ENCODE measurements around the gene SLC16A12. TPM values are rescaled to one million over a fixed set of nuclear protein-coding genes. Genes with fewer than 3 reads are reported as not detected.
A peak's percentile ranks its signal among the peaks of the same experiment; 100 is the strongest.

SLC16A12 gene
- total RNA-seq, 1 donor from 2014 or later: 2.6 TPM

GRCh38 chr10:89554433-89554832, 19.0 kb upstream of the SLC16A12 start:
- peak overlapping the region; percentile 33 for H3K27ac Mint-ChIP-seq (ENCODE audit: unreplicated experiment)
- peaks cover 40% of the 10 kb centered on the region for H3K4me1 Mint-ChIP-seq (ENCODE audit: low read depth)
- H3K27me3 Mint-ChIP-seq (ENCODE audit: low read depth): no peaks in the 10 kb centered on the region
- H3K9me3 Mint-ChIP-seq (ENCODE audit: low read depth): no peaks in the 10 kb centered on the region
- TF ChIP-seq, protein P1, sequence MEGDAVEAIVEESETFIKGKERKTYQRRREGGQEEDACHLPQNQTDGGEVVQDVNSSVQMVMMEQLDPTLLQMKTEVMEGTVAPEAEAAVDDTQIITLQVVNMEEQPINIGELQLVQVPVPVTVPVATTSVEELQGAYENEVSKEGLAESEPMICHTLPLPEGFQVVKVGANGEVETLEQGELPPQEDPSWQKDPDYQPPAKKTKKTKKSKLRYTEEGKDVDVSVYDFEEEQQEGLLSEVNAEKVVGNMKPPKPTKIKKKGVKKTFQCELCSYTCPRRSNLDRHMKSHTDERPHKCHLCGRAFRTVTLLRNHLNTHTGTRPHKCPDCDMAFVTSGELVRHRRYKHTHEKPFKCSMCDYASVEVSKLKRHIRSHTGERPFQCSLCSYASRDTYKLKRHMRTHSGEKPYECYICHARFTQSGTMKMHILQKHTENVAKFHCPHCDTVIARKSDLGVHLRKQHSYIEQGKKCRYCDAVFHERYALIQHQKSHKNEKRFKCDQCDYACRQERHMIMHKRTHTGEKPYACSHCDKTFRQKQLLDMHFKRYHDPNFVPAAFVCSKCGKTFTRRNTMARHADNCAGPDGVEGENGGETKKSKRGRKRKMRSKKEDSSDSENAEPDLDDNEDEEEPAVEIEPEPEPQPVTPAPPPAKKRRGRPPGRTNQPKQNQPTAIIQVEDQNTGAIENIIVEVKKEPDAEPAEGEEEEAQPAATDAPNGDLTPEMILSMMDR (IDR thresholded peaks at IDR 0.05): no peak
- no peak for DNase-seq (ENCODE audit: low spot score)
- no peaks in the 10 kb centered on the region for H3K36me3 Mint-ChIP-seq (ENCODE audit: low read depth)
- no peak overlapping the region for H3K4me3 Mint-ChIP-seq (ENCODE audit: unreplicated experiment)

- peaks cover 40% of the 10 kb centered on the region for H3K4me1 Mint-ChIP-seq (ENCODE audit: low read depth)
- no peaks in the 10 kb centered on the region for H3K36me3 Mint-ChIP-seq (ENCODE audit: low read depth)
- H3K9me3 Mint-ChIP-seq (ENCODE audit: low read depth): no peaks in the 10 kb centered on the region
- no peak overlapping the region for H3K4me3 Mint-ChIP-seq (ENCODE audit: unreplicated experiment)
- no peak for DNase-seq (ENCODE audit: low spot score)
- TF ChIP-seq, protein P1 (IDR thresholded peaks at IDR 0.05): no peak
- H3K27ac Mint-ChIP-seq (ENCODE audit: unreplicated experiment): peak overlapping the region; percentile 83
- H3K27me3 Mint-ChIP-seq (ENCODE audit: low read depth): no peaks in the 10 kb centered on the region
Measured at GRCh38 chr10:89553064-89553734, 17.8 kb upstream of the SLC16A12 start.

DNA sequence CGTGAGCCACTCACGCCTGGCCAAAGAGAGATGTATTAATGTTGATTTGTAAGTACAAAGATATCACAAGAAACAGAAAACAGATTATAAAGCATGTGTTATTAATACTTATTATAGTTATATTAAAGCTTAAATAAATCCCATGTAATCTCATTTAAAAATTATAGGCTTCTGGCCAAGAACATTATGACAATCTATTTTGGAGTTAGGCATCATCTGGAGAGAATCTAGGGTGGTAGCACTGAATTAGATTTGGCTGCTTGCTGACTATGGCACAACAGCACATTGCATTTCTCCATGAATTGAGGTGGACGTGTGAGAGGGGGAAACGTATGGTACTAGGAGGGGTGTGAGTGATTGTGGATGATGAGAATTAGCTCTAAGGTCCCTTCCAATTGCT, 16.8 kb upstream of the SLC16A12 start:
- Mint-ChIP-seq H3K4me1 (ENCODE audit: low read depth) (peaks cover 40% of the 10 kb centered on the region), H3K9me3 (ENCODE audit: low read depth) (no peaks in the 10 kb centered on the region), H3K4me3 (ENCODE audit: unreplicated experiment) (no peak overlapping the region), H3K36me3 (ENCODE audit: low read depth) (no peaks in the 10 kb centered on the region), H3K27me3 (ENCODE audit: low read depth) (no peaks in the 10 kb centered on the region), H3K27ac (ENCODE audit: unreplicated experiment) (no peak overlapping the region)
- no peak for DNase-seq (ENCODE audit: low spot score)
- TF ChIP-seq, protein P1 (IDR thresholded peaks at IDR 0.05): no peak

DNA sequence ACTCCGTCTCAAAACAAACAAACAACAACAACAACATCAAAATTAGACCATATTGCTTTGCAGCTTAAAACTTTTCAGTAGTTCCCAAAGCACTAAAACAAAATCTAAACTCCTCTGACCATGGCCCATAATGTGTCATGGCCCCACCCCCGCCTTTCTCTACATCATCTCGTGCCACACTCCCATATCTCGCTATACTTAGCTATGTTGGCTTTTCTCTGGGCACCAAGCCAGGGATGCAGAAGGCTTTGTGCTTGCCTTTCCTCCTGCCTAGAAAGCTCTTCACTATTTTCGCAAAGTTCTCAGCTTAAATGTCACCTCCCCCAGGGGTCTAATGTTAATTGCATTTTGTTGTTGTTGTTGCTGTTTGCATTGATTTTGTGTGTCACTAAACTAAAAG, 15.1 kb upstream of the SLC16A12 start:
- Mint-ChIP-seq H3K27me3 (ENCODE audit: low read depth) (no peaks in the 10 kb centered on the region), H3K27ac (ENCODE audit: unreplicated experiment) (no peak overlapping the region), H3K4me1 (ENCODE audit: low read depth) (peaks cover 36% of the 10 kb centered on the region), H3K36me3 (ENCODE audit: low read depth) (no peaks in the 10 kb centered on the region), H3K4me3 (ENCODE audit: unreplicated experiment) (no peak overlapping the region), H3K9me3 (ENCODE audit: low read depth) (peaks cover 8% of the 10 kb centered on the region)
- TF ChIP-seq, protein P1 (IDR thresholded peaks at IDR 0.05): no peak
- DNase-seq (ENCODE audit: low spot score): no peak

DNA sequence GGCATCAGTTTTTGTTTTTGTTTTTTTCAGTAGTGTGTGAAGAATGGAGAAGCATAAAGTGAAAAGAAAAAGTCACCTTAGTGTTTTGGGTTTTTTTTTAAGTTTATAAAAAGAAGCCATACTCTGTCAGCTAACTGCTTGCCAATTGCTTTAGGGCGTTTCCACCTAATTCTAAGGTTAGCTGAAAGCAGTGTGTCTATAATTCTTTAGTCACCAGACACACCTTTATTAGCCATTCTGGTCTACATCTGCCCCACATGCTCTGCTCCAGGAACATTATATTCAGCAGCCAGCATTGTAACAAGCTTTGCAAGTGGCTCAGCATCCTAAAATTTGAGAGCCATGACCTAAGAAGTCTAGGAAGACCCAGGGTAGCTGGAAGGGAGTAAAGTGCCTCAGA, 14.1 kb upstream of the SLC16A12 start:
- Mint-ChIP-seq H3K4me1 (ENCODE audit: low read depth) (peaks cover 34% of the 10 kb centered on the region), H3K27ac (ENCODE audit: unreplicated experiment) (no peak overlapping the region), H3K27me3 (ENCODE audit: low read depth) (no peaks in the 10 kb centered on the region), H3K9me3 (ENCODE audit: low read depth) (peaks cover 12% of the 10 kb centered on the region), H3K36me3 (ENCODE audit: low read depth) (no peaks in the 10 kb centered on the region), H3K4me3 (ENCODE audit: unreplicated experiment) (no peak overlapping the region)
- TF ChIP-seq, protein P1 (IDR thresholded peaks at IDR 0.05): no peak
- no peak for DNase-seq (ENCODE audit: low spot score)
